Uterus (tissue), 2 donors: ENCODE measurements around the gene SIX5.

Experiments used
- POLR2A ChIP-seq, 2 donors: fragments of 450-650 bp; IDR thresholded peaks; one replicate each; pipeline ENCODE4 v1.6.1; 2016; ENCODE audit warnings: antibody characterized with exemption in 2 of 2, mild to moderate bottlenecking in 1 of 2, moderate library complexity in 1 of 2
- TF ChIP-seq, protein P1 (sequence below), 4 experiments: fragments of 200-600 bp in 2 of 4; fragments of 450-650 bp in 2 of 4; sonication (generic) in 2 of 4; IDR thresholded peaks; one replicate each; pipeline ENCODE4 v1.5.1; 2016 to 2019; ENCODE audit warnings: antibody characterized with exemption in 4 of 4, mild to moderate bottlenecking in 2 of 4, moderate library complexity in 1 of 4

- no peak for TF ChIP-seq POLR2A (IDR thresholded peaks at IDR 0.05)
- TF ChIP-seq, protein P1, sequence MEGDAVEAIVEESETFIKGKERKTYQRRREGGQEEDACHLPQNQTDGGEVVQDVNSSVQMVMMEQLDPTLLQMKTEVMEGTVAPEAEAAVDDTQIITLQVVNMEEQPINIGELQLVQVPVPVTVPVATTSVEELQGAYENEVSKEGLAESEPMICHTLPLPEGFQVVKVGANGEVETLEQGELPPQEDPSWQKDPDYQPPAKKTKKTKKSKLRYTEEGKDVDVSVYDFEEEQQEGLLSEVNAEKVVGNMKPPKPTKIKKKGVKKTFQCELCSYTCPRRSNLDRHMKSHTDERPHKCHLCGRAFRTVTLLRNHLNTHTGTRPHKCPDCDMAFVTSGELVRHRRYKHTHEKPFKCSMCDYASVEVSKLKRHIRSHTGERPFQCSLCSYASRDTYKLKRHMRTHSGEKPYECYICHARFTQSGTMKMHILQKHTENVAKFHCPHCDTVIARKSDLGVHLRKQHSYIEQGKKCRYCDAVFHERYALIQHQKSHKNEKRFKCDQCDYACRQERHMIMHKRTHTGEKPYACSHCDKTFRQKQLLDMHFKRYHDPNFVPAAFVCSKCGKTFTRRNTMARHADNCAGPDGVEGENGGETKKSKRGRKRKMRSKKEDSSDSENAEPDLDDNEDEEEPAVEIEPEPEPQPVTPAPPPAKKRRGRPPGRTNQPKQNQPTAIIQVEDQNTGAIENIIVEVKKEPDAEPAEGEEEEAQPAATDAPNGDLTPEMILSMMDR (IDR thresholded peaks at IDR 0.05), result no peak
These were observed 32.6 kb upstream of the SIX5 start for GRCh38 chr19:45801603-45802175.
